Effector CD4-positive, alpha-beta T cell (primary cell): ENCODE measurements around the gene FOXP4.

Experiments
- DNase-seq: peaks from one replicate; pipeline ENCODE4 v3.0.0-alpha.2; 2020
- total RNA-seq: gene quantifications from one replicate; lab custom pipeline; 2026; lab: John Stamatoyannopoulos, UW

Gene FOXP4
- total RNA-seq = 9.8 reads per million, percentile 31 among the genes with 10 or more reads in this experiment

- DNase-seq = peak; percentile 71
These were observed at the start of gene FOXP4 for GRCh38 chr6:41545703-41546474. FOXP4 (plus strand) TSS chr6:41546381; CDS start chr6:41565761, 19,380 bp downstream.

GRCh38 chr6:41497573-41497972 lies 48.6 kb upstream of the FOXP4 start:
- no peak for DNase-seq

GRCh38 chr6:41497994-41498393 lies 48.2 kb upstream of the FOXP4 start:
- no peak for DNase-seq

- no peak for DNase-seq
These were observed 47.1 kb upstream of the FOXP4 start for GRCh38 chr6:41498968-41499599.

- DNase-seq = no peak
These were observed 45.6 kb upstream of the FOXP4 start for GRCh38 chr6:41500561-41500960.

GRCh38 chr6:41502566-41502916 lies 43.6 kb upstream of the FOXP4 start:
- no peak for DNase-seq

GRCh38 chr6:41502917-41503671 lies 43.1 kb upstream of the FOXP4 start:
- no peak for DNase-seq

GRCh38 chr6:41503827-41504465 lies 42.2 kb upstream of the FOXP4 start:
- DNase-seq = no peak

- DNase-seq = no peak
These were observed 41.6 kb upstream of the FOXP4 start for GRCh38 chr6:41504466-41505121.

- DNase-seq = no peak
These were observed 40.8 kb upstream of the FOXP4 start for GRCh38 chr6:41505122-41506049.

- DNase-seq = no peak
These were observed 37.7 kb upstream of the FOXP4 start for GRCh38 chr6:41508479-41508878.

- DNase-seq = no peak
These were observed 36.6 kb upstream of the FOXP4 start for GRCh38 chr6:41509580-41509979.

GRCh38 chr6:41511443-41512060 lies 34.6 kb upstream of the FOXP4 start:
- no peak for DNase-seq

GRCh38 chr6:41512146-41512701 lies 34.0 kb upstream of the FOXP4 start:
- DNase-seq = no peak

GRCh38 chr6:41515995-41516394 lies 30.2 kb upstream of the FOXP4 start:
- no peak for DNase-seq

- no peak for DNase-seq
These were observed 28.1 kb upstream of the FOXP4 start for GRCh38 chr6:41518118-41518517.

GRCh38 chr6:41519305-41519744 lies 26.9 kb upstream of the FOXP4 start:
- no peak for DNase-seq

- no peak for DNase-seq
These were observed 26.2 kb upstream of the FOXP4 start for GRCh38 chr6:41519745-41520699.
